Stimulated activated CD8-positive, alpha-beta memory T cell treated with anti-CD3 and anti-CD28 coated beads, Interleukin-4, amount 100 ng/mL, for 24 hours (primary cell): ENCODE data around the gene FRMD1.

ENCODE experiments used
- DNase-seq: peaks from one replicate; pipeline ENCODE4 v3.0.0-alpha.2; 2020; ENCODE audit warnings: low read depth

FRMD1 gene

DNA sequence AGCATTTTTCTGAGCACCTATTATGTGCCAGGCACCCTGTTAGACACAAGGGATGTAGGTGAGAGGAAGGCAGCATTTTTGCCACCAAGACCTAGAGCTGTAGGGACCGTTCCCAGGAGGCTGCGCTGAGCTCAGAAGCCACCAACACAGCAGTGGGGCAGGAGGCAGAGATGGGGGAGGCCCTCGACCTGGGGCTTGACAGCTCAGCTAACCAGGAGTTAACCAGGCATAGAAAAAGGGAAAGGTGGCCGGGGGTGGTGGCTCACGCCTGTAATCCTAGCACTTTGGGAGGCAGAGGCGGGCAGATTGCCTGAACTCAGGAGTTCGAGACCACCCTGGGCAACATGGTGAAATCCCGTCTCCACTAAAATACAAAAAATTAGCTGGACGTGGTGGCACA is 52.1 kb downstream of the FRMD1 start:
- no peak for DNase-seq

DNA sequence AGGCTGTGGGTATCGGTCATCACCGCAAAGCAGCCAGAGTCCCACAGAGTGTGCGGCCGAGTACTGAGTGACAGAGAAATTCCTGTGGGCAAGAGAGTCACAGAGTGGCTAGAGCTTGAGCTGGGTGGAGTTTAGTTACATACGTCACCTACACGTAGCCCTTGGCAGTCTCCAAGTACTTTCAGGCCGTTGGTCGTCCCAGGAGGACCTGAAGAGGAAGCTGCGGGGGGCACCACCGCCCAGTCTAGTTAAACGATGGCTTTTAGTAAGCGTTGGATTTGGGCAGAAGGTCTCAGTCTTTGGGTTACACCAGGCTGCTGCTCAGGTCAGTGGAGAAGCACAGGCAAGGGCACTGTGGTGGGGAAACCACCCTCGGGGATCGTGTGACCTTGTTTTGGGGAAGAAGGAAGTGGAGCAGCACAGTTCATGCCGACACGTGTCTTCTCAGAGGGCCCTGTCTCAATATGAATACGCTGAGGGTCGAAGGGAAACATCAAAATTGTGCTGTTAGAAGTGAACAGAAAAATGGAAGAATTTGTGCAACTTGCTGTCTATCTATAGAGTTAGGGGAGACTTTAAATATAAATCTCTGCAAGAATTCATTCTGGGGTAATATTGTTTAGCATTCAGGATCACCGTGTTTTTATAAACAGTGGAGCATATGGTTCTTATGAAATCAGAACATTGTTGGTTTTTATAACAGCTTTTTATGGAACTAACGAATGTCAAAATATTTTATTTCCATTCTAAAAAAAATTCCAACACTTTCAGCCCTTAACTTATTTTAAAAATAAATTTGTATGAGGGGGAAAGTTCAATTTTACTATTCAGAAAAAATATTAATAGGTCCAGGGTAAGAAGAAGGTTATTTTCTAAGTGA is 52.9 kb downstream of the FRMD1 start:
- DNase-seq: no peak

DNA sequence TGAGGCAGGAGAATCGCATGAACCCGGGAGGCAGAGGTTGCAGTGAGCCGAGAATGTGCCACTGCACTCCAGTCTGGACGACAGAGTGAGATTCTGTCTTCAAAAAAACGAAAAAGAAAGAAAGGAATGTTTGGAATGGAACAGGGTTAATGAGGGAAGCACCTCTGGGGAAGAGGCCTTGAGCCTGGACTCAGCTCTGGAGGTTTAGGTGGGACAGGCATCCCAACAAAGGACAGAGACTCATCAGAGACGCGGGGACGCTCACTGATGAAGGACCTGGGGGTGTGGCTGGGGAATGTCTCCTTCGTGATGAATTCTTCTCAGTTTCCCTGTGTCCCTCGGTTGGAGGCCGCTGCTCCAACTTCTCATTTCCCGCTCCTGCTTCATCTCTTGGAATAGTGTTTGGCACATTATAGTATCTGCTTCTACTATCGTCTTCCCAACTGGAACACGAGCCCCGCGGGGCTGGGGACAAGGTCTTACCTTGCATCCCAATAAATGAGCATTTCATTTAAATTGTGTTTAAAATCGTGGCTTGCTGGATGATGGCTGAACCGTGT is 54.0 kb downstream of the FRMD1 start:
- no peak for DNase-seq

DNA sequence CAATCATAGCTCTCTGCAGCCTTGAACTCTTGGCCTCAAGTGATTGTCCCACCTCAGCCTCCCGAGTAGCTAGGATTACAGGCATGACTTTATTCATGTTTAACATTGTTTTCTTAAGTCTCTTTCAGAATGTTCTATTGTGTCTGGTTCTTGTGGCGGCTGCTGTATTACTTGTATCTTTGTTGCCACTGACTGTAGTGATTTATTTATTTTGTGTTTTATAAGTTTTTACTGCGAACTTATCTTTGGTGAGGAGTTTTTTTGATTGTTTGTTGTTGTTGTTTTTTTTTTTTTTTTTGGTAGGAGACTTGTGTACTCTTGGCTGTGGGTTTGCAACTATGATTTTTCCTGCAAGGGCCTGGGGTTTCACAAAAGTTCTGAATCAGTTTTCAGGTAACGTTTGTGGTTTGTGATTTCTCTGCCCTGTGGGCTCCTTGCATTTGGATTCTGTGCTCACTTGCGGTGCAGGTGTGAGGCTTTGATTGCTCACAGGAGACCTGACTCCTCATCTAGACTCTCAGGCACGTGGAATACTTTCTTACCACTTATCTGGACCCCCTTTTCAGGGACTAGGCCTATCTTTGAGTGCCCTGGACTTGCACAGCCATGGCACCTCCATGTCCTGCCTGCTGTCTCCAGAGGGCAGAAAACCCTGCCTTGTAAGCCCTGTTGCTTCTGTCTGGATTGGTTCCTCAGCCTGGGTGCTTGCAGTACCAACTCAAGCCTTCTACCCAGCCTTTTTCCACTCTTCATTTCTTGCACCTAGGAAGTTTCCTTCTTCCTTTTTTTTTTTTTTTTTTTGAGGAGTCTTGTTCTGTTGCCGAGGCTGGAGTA is 56.3 kb downstream of the FRMD1 start:
- DNase-seq: no peak

DNA sequence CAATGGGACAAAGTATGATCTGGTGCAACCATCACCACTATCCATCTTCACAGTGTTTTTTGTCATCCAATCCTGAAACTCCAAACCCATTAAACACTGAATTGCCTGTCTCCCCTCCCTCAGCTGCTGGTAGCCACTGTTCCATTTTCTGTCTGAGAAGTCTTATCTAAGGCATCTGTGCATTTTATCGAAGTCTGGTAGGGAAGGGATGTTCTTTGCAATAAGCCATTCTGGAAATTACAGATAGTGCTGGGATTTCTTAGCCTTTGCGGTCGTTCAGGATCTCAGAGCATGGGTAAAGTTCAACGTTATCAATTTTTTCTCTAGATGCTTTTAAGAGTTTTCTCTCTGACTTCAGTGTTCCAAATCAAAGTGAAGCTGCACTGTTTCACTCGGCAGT is 57.4 kb downstream of the FRMD1 start:
- DNase-seq: no peak

DNA sequence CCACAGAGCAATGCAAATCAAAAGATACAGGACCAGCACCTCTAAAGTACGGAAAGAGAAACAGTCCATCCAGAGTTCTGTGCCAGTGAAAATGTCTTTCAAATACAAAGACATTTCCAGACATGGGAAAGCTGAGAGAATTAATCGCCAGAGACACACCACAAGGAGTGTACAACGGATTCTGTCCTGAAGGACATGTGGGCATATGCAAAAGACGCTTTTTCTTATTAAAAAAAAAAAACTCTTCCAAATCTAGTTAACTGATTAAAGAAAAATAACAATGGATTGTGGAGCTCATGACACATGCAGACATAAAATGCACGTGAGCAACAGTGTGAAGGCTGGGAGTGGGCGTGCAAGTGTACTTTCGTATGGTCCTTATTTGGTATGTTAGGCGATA is 58.8 kb downstream of the FRMD1 start:
- no peak for DNase-seq

DNA sequence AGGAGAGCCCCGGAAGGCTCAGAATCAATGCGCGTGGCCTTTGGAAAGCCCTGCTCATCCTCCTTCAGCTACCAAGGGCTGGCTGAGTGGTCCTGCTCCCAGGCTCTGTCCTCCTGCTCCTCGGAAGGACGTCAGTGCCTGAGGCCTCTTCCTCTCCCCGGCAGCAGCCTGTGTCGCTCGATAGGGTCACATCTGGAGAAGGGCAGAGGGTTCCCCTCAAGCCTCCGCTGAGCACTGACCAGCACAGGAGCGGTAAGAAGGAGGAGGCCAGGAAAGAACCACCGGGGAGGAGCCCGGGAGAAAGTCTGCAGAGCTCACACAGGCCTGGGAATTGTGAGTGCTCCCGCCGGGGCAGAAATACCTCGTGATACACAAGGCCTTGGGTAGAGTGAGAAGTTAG is 60.3 kb downstream of the FRMD1 start:
- no peak for DNase-seq

DNA sequence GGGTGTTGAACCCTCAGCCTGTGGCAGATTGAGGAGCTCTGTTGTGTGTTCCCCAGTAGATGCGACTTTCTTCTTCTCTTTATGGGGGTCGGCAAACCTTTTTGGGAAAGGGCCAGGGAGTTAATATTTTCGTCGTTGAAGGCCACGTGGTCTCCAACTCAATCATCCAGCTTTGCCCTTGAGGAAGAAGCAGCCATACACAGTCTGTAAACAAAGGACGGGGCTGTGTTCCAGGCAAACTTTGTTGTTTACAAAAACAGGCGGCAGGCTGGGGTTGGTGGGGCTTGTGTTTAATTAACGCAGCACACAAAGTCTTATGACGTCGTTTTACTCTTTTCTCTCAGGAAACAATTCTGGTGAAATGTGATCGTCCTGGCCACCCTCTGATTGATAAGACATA is 61.4 kb downstream of the FRMD1 start:
- DNase-seq: no peak

DNA sequence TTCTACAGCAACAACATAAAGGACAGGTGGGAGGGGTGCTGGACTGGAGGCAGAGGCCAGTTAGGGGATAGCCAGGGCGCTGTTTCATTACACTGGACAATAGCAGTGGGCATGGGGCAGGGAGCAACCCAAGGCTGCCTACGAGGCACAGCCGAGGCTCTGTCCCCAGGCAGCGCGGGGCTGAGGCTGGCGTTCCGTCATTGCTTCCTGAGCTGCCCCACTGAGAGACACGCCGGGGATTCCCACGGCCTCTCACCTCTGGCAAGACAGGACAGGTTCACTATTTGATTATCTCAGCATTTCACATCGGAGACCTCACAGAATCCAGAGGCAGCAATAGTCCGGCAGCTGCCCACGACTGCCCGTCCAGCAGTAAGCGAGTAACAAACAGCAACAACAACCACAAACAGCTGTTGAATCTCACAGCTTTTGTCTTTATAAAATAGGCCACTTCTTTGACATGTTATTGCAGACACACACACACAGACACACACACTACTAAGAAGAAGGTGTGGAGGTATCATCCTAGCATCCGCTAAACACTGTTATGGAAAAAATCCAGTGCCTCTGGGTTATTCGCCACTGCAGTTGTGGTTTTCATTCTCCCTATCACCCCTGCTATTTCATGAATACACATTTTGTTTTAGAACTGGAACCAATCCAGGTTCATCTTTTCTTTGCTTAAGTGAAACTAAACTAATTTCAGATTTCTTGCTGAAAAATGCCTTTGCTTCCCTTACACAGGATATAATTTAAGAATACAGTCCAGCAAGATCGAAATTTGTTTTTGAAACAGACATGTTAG is 62.1 kb downstream of the FRMD1 start:
- DNase-seq: no peak

DNA sequence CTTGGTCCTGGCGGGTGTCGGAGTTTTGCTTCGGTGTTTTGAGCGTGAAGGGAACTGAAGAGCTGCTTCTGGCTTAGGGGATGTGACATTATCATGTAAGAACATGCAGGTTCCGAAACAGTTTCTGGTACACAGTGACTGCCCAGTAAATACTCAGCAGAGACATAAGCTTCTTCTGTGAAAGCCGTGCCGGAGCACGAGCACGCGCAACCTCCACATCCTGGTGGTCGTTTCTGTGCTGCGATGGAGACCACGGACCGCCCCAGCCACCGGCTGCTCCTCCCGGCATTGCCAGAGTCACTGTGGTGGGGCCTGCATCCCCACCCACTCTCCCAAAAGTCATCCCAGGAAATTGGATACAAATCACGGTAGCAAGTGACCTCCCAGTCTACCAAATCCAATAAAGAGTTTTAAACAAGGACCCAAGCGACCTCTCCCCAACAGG is 62.8 kb downstream of the FRMD1 start:
- DNase-seq: no peak

DNA sequence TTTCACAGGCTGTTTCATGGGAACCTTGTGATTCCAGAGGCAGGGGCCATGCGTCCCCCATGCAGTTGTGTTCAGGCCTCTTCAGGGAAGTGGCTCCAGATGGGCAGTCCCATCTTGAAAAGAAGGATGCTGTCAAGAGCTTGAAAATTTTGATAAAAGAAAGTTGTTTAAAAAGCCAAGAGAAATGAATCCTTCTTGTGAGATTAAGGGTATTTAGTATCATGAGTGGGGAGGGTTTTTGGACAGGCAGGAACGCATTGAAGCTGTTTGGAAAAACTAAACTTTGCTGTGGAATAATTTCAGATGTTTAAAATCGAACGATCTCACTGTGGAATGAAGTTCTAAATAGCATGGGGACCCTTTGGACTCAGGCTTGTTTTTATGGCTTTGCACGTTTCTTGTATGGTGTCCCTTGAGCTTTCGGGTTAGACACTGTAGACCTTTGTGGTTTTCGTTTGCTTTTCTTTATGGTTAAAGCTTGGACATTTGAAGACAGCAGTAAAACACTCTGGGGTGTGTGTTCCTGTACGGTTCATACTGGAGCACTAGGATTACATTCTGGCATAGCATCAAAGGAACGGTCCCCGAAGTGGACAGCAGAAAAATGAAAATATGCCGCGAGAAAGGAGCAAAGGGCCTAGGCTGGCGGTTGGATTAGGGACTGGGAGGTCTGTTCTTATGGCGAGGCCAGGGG is 63.4 kb downstream of the FRMD1 start:
- DNase-seq: no peak

DNA sequence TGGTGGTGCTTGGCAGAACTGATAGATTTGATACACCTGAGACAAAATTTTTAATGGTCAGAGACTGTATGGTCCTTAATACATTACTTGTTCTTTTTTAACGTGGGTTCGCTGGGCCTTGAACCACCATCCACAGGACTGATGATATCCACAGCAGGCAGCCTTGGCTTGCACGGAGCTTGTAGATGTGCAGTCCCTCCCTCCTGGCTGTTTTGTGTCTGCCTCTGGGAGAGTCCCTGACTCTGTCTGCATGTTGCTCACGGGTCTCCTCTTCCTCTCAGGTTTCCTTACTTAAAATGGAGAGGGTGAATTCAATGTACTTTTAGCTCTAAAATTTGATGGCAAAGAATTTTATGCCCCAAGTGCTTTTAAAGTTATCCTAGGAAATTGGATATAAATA is 64.0 kb downstream of the FRMD1 start:
- no peak for DNase-seq

DNA sequence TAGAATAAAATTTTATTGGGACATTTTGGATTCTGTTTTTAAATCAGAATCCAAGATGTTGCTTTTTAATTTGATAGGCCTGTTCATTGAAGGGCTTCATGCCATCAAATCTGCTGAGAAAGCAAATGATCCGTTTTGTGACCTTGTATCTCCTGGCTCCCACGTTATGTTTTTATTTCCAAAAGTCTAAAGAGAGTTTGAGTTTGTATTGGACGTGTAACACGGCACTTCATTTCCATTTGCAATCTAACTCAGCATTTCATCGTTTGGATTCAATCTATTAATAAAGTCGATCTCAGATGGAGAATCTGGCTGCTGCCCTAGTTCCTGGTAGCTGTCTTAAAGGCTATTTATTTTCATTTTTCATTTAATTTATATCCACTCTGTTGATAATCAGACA is 64.6 kb downstream of the FRMD1 start:
- no peak for DNase-seq

DNA sequence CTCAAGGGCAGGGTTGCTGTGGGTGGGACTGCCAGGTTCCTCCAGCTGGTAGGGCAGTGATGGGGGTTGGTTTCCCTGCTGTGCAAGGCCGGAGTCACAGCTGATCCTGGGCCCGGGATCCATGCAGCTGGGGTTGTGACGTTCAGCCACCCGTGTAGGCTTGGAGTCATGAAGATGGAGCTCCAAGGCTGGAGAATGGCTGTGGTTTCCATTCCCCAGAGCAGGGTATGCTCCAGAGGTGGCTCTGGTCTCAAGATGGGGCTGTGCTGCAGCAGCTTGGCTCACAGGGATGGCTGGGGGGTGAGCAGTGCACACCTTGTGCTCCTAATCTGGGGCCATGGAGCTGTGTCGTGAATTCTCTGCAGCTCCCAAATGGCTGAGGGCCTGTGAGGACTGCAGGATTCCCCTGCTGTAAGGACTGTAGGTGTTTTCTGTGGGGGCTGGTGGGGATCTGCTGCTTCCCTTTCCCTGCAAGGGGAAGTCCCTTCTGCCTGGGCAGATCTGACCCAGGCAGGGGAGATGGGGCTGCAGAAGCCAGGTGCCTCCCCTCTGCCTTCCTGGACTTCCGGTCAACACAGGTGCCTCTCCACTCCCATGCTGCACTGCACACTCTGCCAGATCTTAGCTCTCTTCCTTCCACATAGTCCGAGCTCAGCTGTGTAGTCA is 65.6 kb downstream of the FRMD1 start:
- DNase-seq: no peak

DNA sequence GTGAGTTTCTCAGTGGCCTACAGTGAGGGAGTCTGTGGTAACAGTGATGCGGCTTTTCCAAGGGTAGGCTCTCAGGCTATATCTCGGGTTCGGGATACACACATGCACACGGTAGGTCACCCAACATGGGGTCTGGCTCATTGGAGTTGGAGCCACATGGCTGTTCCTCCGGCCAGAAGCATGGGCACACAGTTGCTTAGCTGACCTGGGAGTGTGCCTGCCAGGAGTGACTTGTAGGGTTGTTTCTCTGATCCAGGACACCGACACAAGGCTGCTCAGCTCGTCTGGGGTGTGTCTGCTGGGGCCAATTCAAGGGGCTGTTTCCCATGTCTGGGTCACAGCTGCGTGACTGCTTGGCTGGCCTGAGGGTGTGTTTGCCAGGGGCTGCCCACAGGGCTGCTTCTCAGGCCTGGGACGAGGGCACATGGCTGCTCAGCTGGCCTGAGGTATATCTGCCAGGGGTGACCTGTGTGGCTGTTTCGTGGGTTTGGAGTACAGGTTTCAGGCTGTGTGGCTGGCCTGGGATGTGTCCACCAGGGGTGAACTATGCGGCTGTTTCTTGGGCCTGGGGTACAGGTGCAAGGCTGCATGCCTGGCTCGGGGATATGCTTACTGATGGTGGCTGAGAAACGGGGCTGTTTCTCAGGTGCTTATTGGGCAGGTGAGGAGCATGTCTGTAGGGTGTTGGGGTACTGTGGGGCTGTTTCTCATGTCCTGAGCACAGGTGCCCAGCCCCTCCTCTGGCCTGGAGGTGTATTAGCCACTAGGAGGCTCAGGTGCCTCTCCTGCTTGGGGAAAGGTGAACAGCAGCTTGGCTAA is 66.4 kb downstream of the FRMD1 start:
- no peak for DNase-seq

DNA sequence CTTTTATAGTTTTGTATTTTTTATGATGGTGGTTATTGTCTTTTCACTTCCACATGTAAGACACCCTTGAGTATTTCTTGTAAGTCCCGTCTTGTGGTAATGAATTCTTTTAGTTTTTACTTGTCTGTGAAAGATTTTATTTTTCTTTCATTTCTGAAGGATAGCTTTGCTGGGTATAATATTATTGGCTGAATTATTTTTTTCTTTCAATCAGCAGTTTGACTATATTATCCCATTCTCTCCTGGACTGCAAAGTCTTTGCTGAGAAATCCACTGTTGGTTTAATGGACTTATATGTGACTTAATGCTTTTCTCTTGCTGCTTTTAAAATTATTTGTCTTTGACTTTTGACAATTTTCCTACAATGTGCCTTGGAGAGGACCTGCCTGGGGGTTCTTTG is 67.7 kb downstream of the FRMD1 start:
- no peak for DNase-seq

DNA sequence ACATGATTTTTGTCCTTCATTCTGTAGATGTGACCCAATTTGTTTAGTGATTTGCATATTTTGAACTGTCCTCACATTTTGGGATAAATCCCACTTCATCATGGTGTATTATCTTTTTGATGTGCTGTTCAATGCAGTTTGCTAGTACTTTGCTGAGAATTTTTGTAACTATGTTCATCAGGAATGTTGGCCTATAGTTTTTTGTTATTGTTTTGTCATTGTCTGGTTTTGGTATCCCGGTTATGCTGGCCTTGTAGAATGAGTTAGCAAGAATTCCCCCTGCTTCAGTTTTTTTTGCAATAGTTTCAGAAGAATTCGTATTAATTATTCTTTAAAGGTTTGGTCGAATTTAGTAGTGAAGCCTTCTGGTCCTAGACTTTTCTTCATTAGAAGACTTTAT is 69.7 kb downstream of the FRMD1 start:
- DNase-seq: no peak

DNA sequence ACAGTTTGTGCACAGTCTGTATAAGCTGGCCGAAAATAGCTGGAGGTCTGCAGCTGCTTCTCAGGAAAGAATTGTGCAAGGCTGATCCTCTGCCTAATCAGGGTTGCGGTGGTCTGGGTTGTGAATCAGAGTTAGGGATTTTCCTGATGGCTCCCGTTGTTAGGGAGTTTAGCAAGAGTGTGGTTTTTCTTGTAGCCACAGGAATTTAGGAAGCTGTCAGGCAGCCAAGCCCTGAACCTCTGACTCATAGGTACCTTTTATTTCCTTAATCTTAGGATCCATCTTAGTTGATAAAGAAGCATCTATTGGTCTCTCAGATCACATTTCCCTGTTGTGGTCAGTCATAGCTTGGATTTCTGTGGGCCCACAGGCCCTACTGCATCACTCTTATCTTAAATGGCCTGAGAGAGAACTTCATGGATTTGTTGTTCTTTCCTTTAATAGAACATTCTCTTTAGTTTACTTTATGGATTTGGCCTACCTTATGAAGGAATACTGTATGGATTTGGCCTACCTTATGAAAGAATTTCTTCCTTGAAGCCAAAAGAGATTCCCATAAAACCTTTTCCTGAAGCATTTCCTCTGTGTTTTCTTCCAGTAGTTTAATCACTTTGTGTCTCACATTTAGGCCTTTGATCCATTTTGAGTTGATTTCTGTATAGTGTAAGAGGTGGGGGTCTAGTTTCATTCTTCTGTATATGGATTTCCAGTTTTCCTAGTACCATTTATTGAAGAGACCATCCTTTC is 71.2 kb downstream of the FRMD1 start:
- no peak for DNase-seq

DNA sequence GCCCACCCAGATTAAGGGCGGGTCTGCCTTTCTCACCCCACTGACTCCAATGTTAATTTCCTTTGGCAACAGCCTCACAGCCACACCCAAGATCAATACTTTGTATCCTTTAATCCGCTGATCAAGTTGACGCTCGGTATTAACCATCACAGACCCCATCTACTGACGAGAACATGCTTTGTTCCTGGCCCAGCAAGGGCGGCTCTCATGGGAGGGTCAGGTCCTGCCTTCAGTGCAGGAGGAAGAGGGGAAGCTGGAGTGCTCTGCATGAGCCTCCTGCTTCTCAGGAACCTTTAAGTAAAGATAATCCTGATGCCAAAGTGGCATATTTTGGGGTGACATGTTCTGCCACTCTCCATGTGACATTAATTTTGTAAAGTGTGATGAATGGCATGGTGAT is 73.2 kb downstream of the FRMD1 start:
- DNase-seq: no peak
